Stimulated activated CD4-positive, alpha-beta T cell treated with anti-CD3 and anti-CD28 coated beads, Interleukin-1b, Interleukin-23, amount 100 ng/mL, for 24 hours (primary cell): ENCODE measurements around the gene ZNF384.

Experiments
- DNase-seq, 4 experiments: peaks; one replicate each; pipeline ENCODE4 v3.0.0-alpha.2; 2020; ENCODE audit warnings: low read depth in 4 of 4, low spot score in 1 of 4

The ZNF384 gene

GRCh38 chr12:6699259-6699988 lies 10.2 kb upstream of the ZNF384 start:
- DNase-seq, result no peak

GRCh38 chr12:6698352-6699046 lies 9.3 kb upstream of the ZNF384 start:
- no peak for DNase-seq

GRCh38 chr12:6697584-6698351 lies 8.6 kb upstream of the ZNF384 start:
- no peak for DNase-seq

GRCh38 chr12:6696690-6697583 lies 7.8 kb upstream of the ZNF384 start:
- DNase-seq, result no peak

GRCh38 chr12:6695313-6696045 lies 6.3 kb upstream of the ZNF384 start:
- no peak for DNase-seq

- DNase-seq, result no peak
Measured at GRCh38 chr12:6694701-6695100, 5.5 kb upstream of the ZNF384 start.

GRCh38 chr12:6693832-6694355 lies 4.7 kb upstream of the ZNF384 start:
- no peak for DNase-seq

GRCh38 chr12:6692888-6693287 lies 3.7 kb upstream of the ZNF384 start:
- no peak for DNase-seq

- no peak for DNase-seq
Measured at GRCh38 chr12:6691473-6691872, 2.3 kb upstream of the ZNF384 start.

- peak in 1 of 4 experiments; percentile 7 for DNase-seq
Measured at GRCh38 chr12:6688543-6688998, 604 bp downstream of the ZNF384 start.

- DNase-seq, result no peak
Measured at GRCh38 chr12:6685814-6686213, 3.4 kb downstream of the ZNF384 start.

GRCh38 chr12:6684609-6685008 lies 4.6 kb downstream of the ZNF384 start:
- peak in 2 of 4 experiments; percentile 21 to 28 for DNase-seq

- DNase-seq, result no peak
Measured at GRCh38 chr12:6676962-6677361, 12.2 kb downstream of the ZNF384 start.

GRCh38 chr12:6672143-6672542 lies 17.0 kb downstream of the ZNF384 start:
- no peak for DNase-seq

- DNase-seq, result no peak
Measured at GRCh38 chr12:6667559-6668210, 21.5 kb downstream of the ZNF384 start.

GRCh38 chr12:6666211-6666610 lies 23.0 kb downstream of the ZNF384 start:
- DNase-seq, result no peak

- DNase-seq, result no peak
Measured at GRCh38 chr12:6664902-6665301, 24.3 kb downstream of the ZNF384 start.

GRCh38 chr12:6662906-6663742 lies 26.1 kb downstream of the ZNF384 start, which contains the start of gene ING4:
Gene ING4 (minus strand): TSS chr12:6663119. CDS start chr12:6663101, 18 bp downstream.
- peak; percentile 77 to 89 (median 87) for DNase-seq

GRCh38 chr12:6662602-6662905 lies 26.6 kb downstream of the ZNF384 start:
- DNase-seq, result no peak
